Thyroid gland (tissue), 4 donors: Measurements from ENCODE around the gene SREBF2. TPM values are rescaled to one million over a fixed set of nuclear protein-coding genes. Genes with fewer than 3 reads are reported as not detected.

Experiments
- DNase-seq, 2 donors: peaks; one replicate each; pipeline ENCODE4 v3.0.0-alpha.2; 2019
- H3K27ac ChIP-seq, 3 donors: fragments of 200-600 bp; sonication (generic); 1 replicate in 2 of 3; 2 replicates in 1 of 3; pipeline ENCODE4 v1.5.1; 2016 to 2019; ENCODE audit warnings: mild to moderate bottlenecking in 1 of 3, moderate library complexity in 1 of 3
- H3K27me3 ChIP-seq: fragments of 200-600 bp; sonication (generic); one replicate; pipeline ENCODE4 v1.5.1; 2019
- H3K36me3 ChIP-seq, 2 donors: fragments of 200-600 bp; sonication (generic); one replicate each; pipeline ENCODE4 v1.5.1; 2016 to 2019
- H3K4me1 ChIP-seq, 2 donors: fragments of 200-600 bp; sonication (generic); one replicate each; pipeline ENCODE4 v1.5.1; 2017 to 2019
- H3K4me3 ChIP-seq, 3 donors: fragments of 200-600 bp; sonication (generic); replicated peaks in 1 of 3; 1 replicate in 2 of 3; 2 replicates in 1 of 3; pipeline ENCODE4 v1.5.1; 2016; ENCODE audit warnings: mild to moderate bottlenecking in 1 of 3
- H3K9me3 ChIP-seq: fragments of 200-600 bp; sonication (generic); one replicate; pipeline ENCODE4 v1.5.1; 2017
- CTCF ChIP-seq, 6 experiments: fragments of 200-600 bp in 3 of 6; fragments of 450-650 bp in 3 of 6; sonication (generic) in 3 of 6; IDR thresholded peaks; one replicate each; pipeline ENCODE4 v1.5.1; 2016 to 2019; ENCODE audit warnings: antibody characterized with exemption in 6 of 6, mild to moderate bottlenecking in 2 of 6, inconsistent platforms in 1 of 6, moderate library complexity in 1 of 6
- POLR2A ChIP-seq, 2 donors: fragments of 450-650 bp; IDR thresholded peaks; one replicate each; pipeline ENCODE4 v1.6.1; 2017; ENCODE audit warnings: antibody characterized with exemption in 2 of 2, mild to moderate bottlenecking in 2 of 2, moderate library complexity in 1 of 2
- WGBS, 2 donors: methylation state at CpG; one replicate each; pipeline ENCODE4 v1.1.5; 2017; 5-methylcytosine and 5-hydroxymethylcytosine counted together
- intact Hi-C: fragments of 100-400 bp; cut with DNase I; formaldehyde crosslinking; loops from one replicate; pipeline ENCODE4 v1.15.1; 2023
- total RNA-seq, 4 donors: library from RNA; depleted of rRNA; stranded (reverse); fragments of >200 nt; gene quantifications; one replicate each; pipeline ENCODE4 v1.2.3, GENCODE V29; 2016

Gene SREBF2
- total RNA-seq, 4 donors from 2014 or later, result 34.4 to 91.8 (median 63.7) TPM

GRCh38 chr22:41893591-41894375 lies 60.9 kb downstream of the SREBF2 start:
- no peak overlapping the region for H3K4me3 ChIP-seq
- no peak for DNase-seq
- 90 to 91% methylated on average over 7 of the region's 7 CpGs for WGBS, 2 donors
- H3K36me3 ChIP-seq, result peaks cover 49 to 53% of the 10 kb centered on the region in 2 donors
- intact Hi-C loops, result no loop called here
- TF ChIP-seq CTCF (IDR thresholded peaks at IDR 0.05) (no peak), POLR2A (IDR thresholded peaks at IDR 0.05) (no peak)
- no peaks in the 10 kb centered on the region for H3K27me3 ChIP-seq
- H3K9me3 ChIP-seq, result no peaks in the 10 kb centered on the region
- H3K27ac ChIP-seq, result no peak overlapping the region
- H3K4me1 ChIP-seq, result no peaks in the 10 kb centered on the region

GRCh38 chr22:41898645-41899044 lies 65.7 kb downstream of the SREBF2 start:
- TF ChIP-seq CTCF (IDR thresholded peaks at IDR 0.05), result no peak
- no peak for TF ChIP-seq POLR2A (IDR thresholded peaks at IDR 0.05)
- Histone ChIP-seq H3K9me3 (no peaks in the 10 kb centered on the region), H3K4me3 (no peak overlapping the region), H3K36me3 (peaks cover 48 to 59% of the 10 kb centered on the region in 2 donors), H3K27me3 (no peaks in the 10 kb centered on the region), H3K4me1 (no peaks in the 10 kb centered on the region), H3K27ac (no peak overlapping the region)
- 93 to 95% methylated on average over 10 to 11 of the region's 11 CpGs for WGBS, 2 donors
- intact Hi-C loops, result no loop called here
- DNase-seq, result no peak

GRCh38 chr22:41899110-41899509 lies 66.2 kb downstream of the SREBF2 start:
- Histone ChIP-seq H3K27ac (no peak overlapping the region), H3K27me3 (no peaks in the 10 kb centered on the region), H3K4me3 (no peak overlapping the region), H3K9me3 (no peaks in the 10 kb centered on the region), H3K36me3 (peaks cover 49 to 58% of the 10 kb centered on the region in 2 donors), H3K4me1 (no peaks in the 10 kb centered on the region)
- intact Hi-C loops, result no loop called here
- no peak for DNase-seq
- TF ChIP-seq POLR2A (IDR thresholded peaks at IDR 0.05), result no peak
- TF ChIP-seq CTCF (IDR thresholded peaks at IDR 0.05), result no peak
- 93 to 98% methylated on average over 5 of the region's 5 CpGs for WGBS, 2 donors

GRCh38 chr22:41899992-41900651 lies 67.2 kb downstream of the SREBF2 start:
- Histone ChIP-seq H3K4me3 (no peak overlapping the region), H3K27ac (no peak overlapping the region), H3K27me3 (no peaks in the 10 kb centered on the region), H3K4me1 (no peaks in the 10 kb centered on the region), H3K36me3 (peaks cover 54 to 59% of the 10 kb centered on the region in 2 donors), H3K9me3 (no peaks in the 10 kb centered on the region)
- TF ChIP-seq POLR2A (IDR thresholded peaks at IDR 0.05) (no peak), CTCF (IDR thresholded peaks at IDR 0.05) (no peak)
- intact Hi-C loops, result no loop called here
- DNase-seq, result no peak
- 93 to 96% methylated on average over 7 to 12 of the region's 13 CpGs for WGBS, 2 donors
